ENCODE measurements around the gene IL1RL2.
A peak's percentile ranks its signal among the peaks of the same experiment; 100 is the strongest.

Gene IL1RL2

DNA sequence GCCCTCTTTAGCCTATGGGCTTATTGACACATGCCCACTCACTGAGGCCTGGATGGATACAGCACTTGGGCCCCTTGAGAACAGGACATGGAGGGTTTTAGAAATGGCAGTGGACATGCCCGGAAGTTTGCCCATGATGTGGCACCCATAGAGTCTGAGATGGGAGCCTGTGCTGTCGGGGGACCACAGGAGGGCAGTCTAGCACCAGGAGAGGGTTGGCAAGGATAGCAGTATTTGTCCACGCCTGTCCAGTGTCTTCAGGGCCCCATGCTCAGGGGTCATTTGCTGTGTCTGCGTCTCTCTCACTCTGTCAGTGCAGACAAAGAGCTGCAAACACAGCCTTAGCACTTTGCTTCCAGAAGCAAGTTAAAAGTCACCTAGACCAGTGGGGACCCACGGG lies 48.7 kb downstream of the IL1RL2 start:
- no peaks in the 10 kb centered on the region for H3K9me3 ChIP-seq (ENCODE audit: insufficient read depth, low read length)
- no peak overlapping the region for H3K9ac ChIP-seq (ENCODE audit: insufficient read length, low read depth)
- DNase-seq (ENCODE audit: low read depth, low spot score), result no peak
- H3K27me3 ChIP-seq (ENCODE audit: insufficient read depth, insufficient read length), result no peaks in the 10 kb centered on the region
- no peaks in the 10 kb centered on the region for H3K36me3 ChIP-seq (ENCODE audit: insufficient read depth, insufficient read length, low read length)
- TF ChIP-seq YY1 (IDR thresholded peaks at IDR 0.05; ENCODE audit: insufficient read depth, insufficient read length), result no peak
- TF ChIP-seq ZNF274 (IDR thresholded peaks at IDR 0.05; ENCODE audit: low read depth, low read length), result no peak
- no peak for TF ChIP-seq SUZ12 (IDR thresholded peaks at IDR 0.05; ENCODE audit: extremely low read depth, insufficient read depth, insufficient read length)
- H3K4me3 ChIP-seq (ENCODE audit: insufficient read length, low read depth), result no peak overlapping the region
- H3K4me1 ChIP-seq (ENCODE audit: insufficient read depth, insufficient read length), result no peaks in the 10 kb centered on the region

- TF ChIP-seq ZNF274 (IDR thresholded peaks at IDR 0.05; ENCODE audit: low read depth, low read length) (no peak), SUZ12 (IDR thresholded peaks at IDR 0.05; ENCODE audit: extremely low read depth, insufficient read depth, insufficient read length) (no peak), YY1 (IDR thresholded peaks at IDR 0.05; ENCODE audit: insufficient read depth, insufficient read length) (no peak)
- Histone ChIP-seq H3K9me3 (ENCODE audit: insufficient read depth, low read length) (no peaks in the 10 kb centered on the region), H3K9ac (ENCODE audit: insufficient read length, low read depth) (no peak overlapping the region), H3K4me3 (ENCODE audit: insufficient read length, low read depth) (no peak overlapping the region), H3K4me1 (ENCODE audit: insufficient read depth, insufficient read length) (no peaks in the 10 kb centered on the region), H3K27me3 (ENCODE audit: insufficient read depth, insufficient read length) (peaks cover 2% of the 10 kb centered on the region), H3K36me3 (ENCODE audit: insufficient read depth, insufficient read length, low read length) (no peaks in the 10 kb centered on the region)
- DNase-seq (ENCODE audit: low read depth, low spot score), result no peak
These were observed 49.3 kb downstream of the IL1RL2 start for GRCh38 chr2:102236132-102236531.

DNA sequence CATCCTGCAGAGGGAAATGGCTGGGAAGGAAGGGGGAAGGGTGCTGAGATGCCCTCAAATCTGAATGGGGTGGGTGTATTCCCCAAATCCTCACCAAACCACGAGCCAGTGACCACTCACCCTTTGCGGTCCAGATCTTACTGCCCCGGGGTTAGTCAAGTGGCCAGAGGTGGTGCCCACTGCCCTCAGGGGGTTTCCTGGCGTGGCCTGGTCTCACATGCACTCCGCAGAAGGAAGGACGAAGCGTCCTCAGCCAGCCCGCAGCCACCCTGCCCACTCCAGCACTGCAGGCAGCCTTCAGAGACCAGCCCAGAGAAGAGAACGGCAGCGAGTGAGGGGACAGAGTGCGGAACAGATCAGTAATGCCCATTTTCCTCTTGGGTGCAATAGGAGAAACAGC lies 50.4 kb downstream of the IL1RL2 start:
- H3K36me3 ChIP-seq (ENCODE audit: insufficient read depth, insufficient read length, low read length), result no peaks in the 10 kb centered on the region
- no peaks in the 10 kb centered on the region for H3K9me3 ChIP-seq (ENCODE audit: insufficient read depth, low read length)
- H3K9ac ChIP-seq (ENCODE audit: insufficient read length, low read depth), result no peak overlapping the region
- DNase-seq (ENCODE audit: low read depth, low spot score), result no peak
- H3K27me3 ChIP-seq (ENCODE audit: insufficient read depth, insufficient read length), result peaks cover 4% of the 10 kb centered on the region
- H3K4me3 ChIP-seq (ENCODE audit: insufficient read length, low read depth), result no peak overlapping the region
- H3K4me1 ChIP-seq (ENCODE audit: insufficient read depth, insufficient read length), result no peaks in the 10 kb centered on the region
- TF ChIP-seq ZNF274 (IDR thresholded peaks at IDR 0.05; ENCODE audit: low read depth, low read length) (no peak), YY1 (IDR thresholded peaks at IDR 0.05; ENCODE audit: insufficient read depth, insufficient read length) (no peak), SUZ12 (IDR thresholded peaks at IDR 0.05; ENCODE audit: extremely low read depth, insufficient read depth, insufficient read length) (no peak)

GRCh38 chr2:102238039-102238756 lies 51.4 kb downstream of the IL1RL2 start:
- no peak overlapping the region for H3K9ac ChIP-seq (ENCODE audit: insufficient read length, low read depth)
- no peak for DNase-seq (ENCODE audit: low read depth, low spot score)

GRCh38 chr2:102238778-102239177 lies 52.0 kb downstream of the IL1RL2 start:
- DNase-seq (ENCODE audit: low read depth, low spot score), result no peak
- Histone ChIP-seq H3K4me1 (ENCODE audit: insufficient read depth, insufficient read length) (no peaks in the 10 kb centered on the region), H3K27me3 (ENCODE audit: insufficient read depth, insufficient read length) (peaks cover 4% of the 10 kb centered on the region), H3K4me3 (ENCODE audit: insufficient read length, low read depth) (no peak overlapping the region), H3K36me3 (ENCODE audit: insufficient read depth, insufficient read length, low read length) (no peaks in the 10 kb centered on the region), H3K9ac (ENCODE audit: insufficient read length, low read depth) (no peak overlapping the region), H3K9me3 (ENCODE audit: insufficient read depth, low read length) (no peaks in the 10 kb centered on the region)
- TF ChIP-seq ZNF274 (IDR thresholded peaks at IDR 0.05; ENCODE audit: low read depth, low read length) (no peak), SUZ12 (IDR thresholded peaks at IDR 0.05; ENCODE audit: extremely low read depth, insufficient read depth, insufficient read length) (no peak), YY1 (IDR thresholded peaks at IDR 0.05; ENCODE audit: insufficient read depth, insufficient read length) (no peak)

More at GRCh38 chr2:102238039-102238756, 51.4 kb downstream of the IL1RL2 start:
- Histone ChIP-seq H3K4me1 (ENCODE audit: insufficient read depth, insufficient read length) (no peaks in the 10 kb centered on the region), H3K36me3 (ENCODE audit: insufficient read depth, insufficient read length, low read length) (no peaks in the 10 kb centered on the region), H3K27me3 (ENCODE audit: insufficient read depth, insufficient read length) (peaks cover 4% of the 10 kb centered on the region), H3K9me3 (ENCODE audit: insufficient read depth, low read length) (no peaks in the 10 kb centered on the region), H3K4me3 (ENCODE audit: insufficient read length, low read depth) (no peak overlapping the region)
- TF ChIP-seq ZNF274 (IDR thresholded peaks at IDR 0.05; ENCODE audit: low read depth, low read length), result no peak
- no peak for TF ChIP-seq YY1 (IDR thresholded peaks at IDR 0.05; ENCODE audit: insufficient read depth, insufficient read length)
- TF ChIP-seq SUZ12 (IDR thresholded peaks at IDR 0.05; ENCODE audit: extremely low read depth, insufficient read depth, insufficient read length), result no peak

- H3K27me3 ChIP-seq (ENCODE audit: insufficient read depth, insufficient read length), result peaks cover 4% of the 10 kb centered on the region
- DNase-seq (ENCODE audit: low read depth, low spot score), result no peak
These were observed 52.5 kb downstream of the IL1RL2 start for GRCh38 chr2:102239344-102239743.

GRCh38 chr2:102240640-102241370 lies 54.0 kb downstream of the IL1RL2 start:
- peak; percentile 89 for DNase-seq (ENCODE audit: low read depth, low spot score)
- TF ChIP-seq SUZ12 (IDR thresholded peaks at IDR 0.05; ENCODE audit: extremely low read depth, insufficient read depth, insufficient read length) (no peak), ZNF274 (IDR thresholded peaks at IDR 0.05; ENCODE audit: low read depth, low read length) (no peak), YY1 (IDR thresholded peaks at IDR 0.05; ENCODE audit: insufficient read depth, insufficient read length) (no peak)
- H3K27me3 ChIP-seq (ENCODE audit: insufficient read depth, insufficient read length), result peaks cover 4% of the 10 kb centered on the region
- H3K4me3 ChIP-seq (ENCODE audit: insufficient read length, low read depth), result no peak overlapping the region
- no peaks in the 10 kb centered on the region for H3K9me3 ChIP-seq (ENCODE audit: insufficient read depth, low read length)
- H3K4me1 ChIP-seq (ENCODE audit: insufficient read depth, insufficient read length), result no peaks in the 10 kb centered on the region
- no peaks in the 10 kb centered on the region for H3K36me3 ChIP-seq (ENCODE audit: insufficient read depth, insufficient read length, low read length)
- no peak overlapping the region for H3K9ac ChIP-seq (ENCODE audit: insufficient read length, low read depth)

More at GRCh38 chr2:102239344-102239743, 52.5 kb downstream of the IL1RL2 start:
- no peak for TF ChIP-seq ZNF274 (IDR thresholded peaks at IDR 0.05; ENCODE audit: low read depth, low read length)
- TF ChIP-seq SUZ12 (IDR thresholded peaks at IDR 0.05; ENCODE audit: extremely low read depth, insufficient read depth, insufficient read length), result no peak
- TF ChIP-seq YY1 (IDR thresholded peaks at IDR 0.05; ENCODE audit: insufficient read depth, insufficient read length), result no peak
- H3K9me3 ChIP-seq (ENCODE audit: insufficient read depth, low read length), result no peaks in the 10 kb centered on the region
- no peaks in the 10 kb centered on the region for H3K4me1 ChIP-seq (ENCODE audit: insufficient read depth, insufficient read length)
- no peaks in the 10 kb centered on the region for H3K36me3 ChIP-seq (ENCODE audit: insufficient read depth, insufficient read length, low read length)
- no peak overlapping the region for H3K4me3 ChIP-seq (ENCODE audit: insufficient read length, low read depth)
- H3K9ac ChIP-seq (ENCODE audit: insufficient read length, low read depth), result no peak overlapping the region
